ENCODE measurements around the gene SRCIN1. TPM values are rescaled to one million over a fixed set of nuclear protein-coding genes. Genes with fewer than 3 reads are reported as not detected.

SRCIN1 gene
- total RNA-seq, 1 experiment from 2014 or later, result 16.7 TPM

GRCh38 chr17:38554430-38555350 lies 51.1 kb downstream of the SRCIN1 start:
- Histone ChIP-seq H3K27ac (peak overlapping the region; percentile 91), H3K4me3 (no peak overlapping the region), H3K9me2 (ENCODE audit: insufficient read depth) (no peaks in the 10 kb centered on the region), H3K4me1 (replicated peaks; ENCODE audit: insufficient read depth) (peaks cover 47% of the 10 kb centered on the region), H3K4me2 (peak overlapping the region; percentile 75), H4K20me1 (ENCODE audit: insufficient read depth) (peaks cover under 1% of the 10 kb centered on the region; the same call in 1 of the 2 replicates), H3K36me3 (ENCODE audit: low read depth) (no peaks in the 10 kb centered on the region), H3F3A (ENCODE audit: insufficient read depth, low read depth) (peaks cover 48% of the 10 kb centered on the region), H3K79me2 (ENCODE audit: low read depth) (no peaks in the 10 kb centered on the region), H3K9me3 (ENCODE audit: insufficient read depth, low read depth) (no peaks in the 10 kb centered on the region), H3K27me3 (ENCODE audit: insufficient read depth, low read depth) (no peaks in the 10 kb centered on the region), H2AFZ (no peak overlapping the region)
- no TSS peak for BruUV-seq (replicated peaks)
- DNase-seq, result peak; percentile 60
- intact Hi-C loops (cut with micrococcal nuclease; ENCODE audit: unreplicated experiment), result loop anchor here (5.0 kb wide), 1 partner anchor 43 kb away; no protein-coding TSS in a partner anchor
- TF ChIP-seq CTCF (conservative IDR thresholded peaks at IDR 0.05) (no peak), EZH2 (IDR thresholded peaks at IDR 0.05; ENCODE audit: low read depth) (no peak)
- ChIA-PET POLR2A (ENCODE audit: unreplicated experiment) (interaction anchor here (0.5 to 0.6 kb wide), 2 partner anchors 90 to 1421 kb away, joined by 6 to 20 read pairs; no protein-coding TSS in a partner anchor), CTCF (interaction anchor here (0.6 to 1.0 kb wide), 5 partner anchors 48 to 1216 kb away, joined by 3 to 6 read pairs (median 3); no protein-coding TSS in a partner anchor)

GRCh38 chr17:38552343-38552742 lies 53.4 kb downstream of the SRCIN1 start:
- Histone ChIP-seq H3F3A (ENCODE audit: insufficient read depth, low read depth) (peaks cover 32% of the 10 kb centered on the region), H3K27me3 (ENCODE audit: insufficient read depth, low read depth) (no peaks in the 10 kb centered on the region), H3K79me2 (ENCODE audit: low read depth) (no peaks in the 10 kb centered on the region), H3K36me3 (ENCODE audit: low read depth) (no peaks in the 10 kb centered on the region), H2AFZ (no peak overlapping the region), H3K4me2 (no peak overlapping the region), H3K4me3 (no peak overlapping the region), H3K27ac (no peak overlapping the region), H3K9me3 (ENCODE audit: insufficient read depth, low read depth) (no peaks in the 10 kb centered on the region), H4K20me1 (ENCODE audit: insufficient read depth) (no peaks in the 10 kb centered on the region), H3K9me2 (ENCODE audit: insufficient read depth) (no peaks in the 10 kb centered on the region), H3K4me1 (replicated peaks; ENCODE audit: insufficient read depth) (peaks cover 33% of the 10 kb centered on the region)
- BruUV-seq (replicated peaks), result no TSS peak
- no peak for DNase-seq
- intact Hi-C loops (cut with micrococcal nuclease; ENCODE audit: unreplicated experiment), result no loop called here
- CTCF ChIA-PET, result no interaction called here
- POLR2A ChIA-PET (ENCODE audit: unreplicated experiment), result no interaction called here
- TF ChIP-seq EZH2 (IDR thresholded peaks at IDR 0.05; ENCODE audit: low read depth) (no peak), CTCF (conservative IDR thresholded peaks at IDR 0.05) (no peak)

GRCh38 chr17:38551121-38551520 lies 54.6 kb downstream of the SRCIN1 start:
- CTCF ChIA-PET, result no interaction called here

More at GRCh38 chr17:38551121-38551520, 54.6 kb downstream of the SRCIN1 start:
- no peaks in the 10 kb centered on the region for H3K79me2 ChIP-seq (ENCODE audit: low read depth)
- H3K36me3 ChIP-seq (ENCODE audit: low read depth), result no peaks in the 10 kb centered on the region
- H4K20me1 ChIP-seq (ENCODE audit: insufficient read depth), result no peaks in the 10 kb centered on the region
- no TSS peak for BruUV-seq (replicated peaks)
- no peaks in the 10 kb centered on the region for H3K9me2 ChIP-seq (ENCODE audit: insufficient read depth)
- H2AFZ ChIP-seq, result no peak overlapping the region
- no peaks in the 10 kb centered on the region for H3K27me3 ChIP-seq (ENCODE audit: insufficient read depth, low read depth)
- TF ChIP-seq CTCF (conservative IDR thresholded peaks at IDR 0.05), result no peak
- intact Hi-C loops (cut with micrococcal nuclease; ENCODE audit: unreplicated experiment), result no loop called here
- no peak overlapping the region for H3K4me2 ChIP-seq
- POLR2A ChIA-PET (ENCODE audit: unreplicated experiment), result no interaction called here
- peaks cover 21% of the 10 kb centered on the region for H3K4me1 ChIP-seq (replicated peaks; ENCODE audit: insufficient read depth)
- DNase-seq, result no peak
- no peak overlapping the region for H3K4me3 ChIP-seq
- no peaks in the 10 kb centered on the region for H3K9me3 ChIP-seq (ENCODE audit: insufficient read depth, low read depth)
- H3K27ac ChIP-seq, result no peak overlapping the region
- peaks cover 20% of the 10 kb centered on the region for H3F3A ChIP-seq (ENCODE audit: insufficient read depth, low read depth)

Measured in PC-9 (cell line).